ENCODE measurements around the gene ZNF77.

- no peak for TF ChIP-seq CTCF (IDR thresholded peaks at IDR 0.05)
- no peak for TF ChIP-seq POLR2AphosphoS5 (IDR thresholded peaks at IDR 0.05)
Observed at GRCh38 chr19:2945575-2946184, 909 bp upstream of the ZNF77 start.
